ENCODE measurements around the gene MST1. TPM values are rescaled to one million over a fixed set of nuclear protein-coding genes. Genes with fewer than 3 reads are reported as not detected.

MST1 gene
- total RNA-seq, 2 experiments from 2014 or later = 12.5 to 24.2 TPM

DNA sequence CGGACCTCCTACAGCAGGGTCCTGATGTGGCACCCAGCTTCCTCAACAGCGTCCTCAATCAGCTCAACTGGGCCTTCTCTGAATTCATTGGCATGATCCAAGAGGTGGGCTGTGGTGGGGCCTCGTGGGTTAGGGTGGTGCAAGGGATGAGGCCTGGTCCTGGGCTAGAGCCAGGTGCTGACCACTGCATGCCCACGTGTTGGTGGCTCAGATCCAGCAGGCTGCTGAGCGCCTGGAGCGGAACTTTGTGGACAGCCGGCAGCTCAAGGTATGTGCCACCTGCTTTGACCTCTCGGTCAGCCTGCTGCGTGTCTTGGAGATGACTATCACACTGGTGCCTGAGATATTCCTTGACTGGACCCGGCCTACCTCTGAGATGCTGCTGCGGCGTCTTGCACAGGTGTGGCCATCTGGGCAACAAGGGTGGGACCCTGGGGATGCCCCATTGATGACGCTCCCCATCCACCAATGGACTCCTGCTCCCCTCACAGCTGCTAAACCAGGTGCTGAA lies 26.4 kb upstream of the MST1 start:
- DNase-seq (ENCODE audit: low spot score) = no peak
- intact Hi-C loops (cut with micrococcal nuclease; ENCODE audit: unreplicated experiment) = no loop called here
- H3K79me2 ChIP-seq (ENCODE audit: insufficient read depth, low read depth, low read length) = no peaks in the 10 kb centered on the region

DNA sequence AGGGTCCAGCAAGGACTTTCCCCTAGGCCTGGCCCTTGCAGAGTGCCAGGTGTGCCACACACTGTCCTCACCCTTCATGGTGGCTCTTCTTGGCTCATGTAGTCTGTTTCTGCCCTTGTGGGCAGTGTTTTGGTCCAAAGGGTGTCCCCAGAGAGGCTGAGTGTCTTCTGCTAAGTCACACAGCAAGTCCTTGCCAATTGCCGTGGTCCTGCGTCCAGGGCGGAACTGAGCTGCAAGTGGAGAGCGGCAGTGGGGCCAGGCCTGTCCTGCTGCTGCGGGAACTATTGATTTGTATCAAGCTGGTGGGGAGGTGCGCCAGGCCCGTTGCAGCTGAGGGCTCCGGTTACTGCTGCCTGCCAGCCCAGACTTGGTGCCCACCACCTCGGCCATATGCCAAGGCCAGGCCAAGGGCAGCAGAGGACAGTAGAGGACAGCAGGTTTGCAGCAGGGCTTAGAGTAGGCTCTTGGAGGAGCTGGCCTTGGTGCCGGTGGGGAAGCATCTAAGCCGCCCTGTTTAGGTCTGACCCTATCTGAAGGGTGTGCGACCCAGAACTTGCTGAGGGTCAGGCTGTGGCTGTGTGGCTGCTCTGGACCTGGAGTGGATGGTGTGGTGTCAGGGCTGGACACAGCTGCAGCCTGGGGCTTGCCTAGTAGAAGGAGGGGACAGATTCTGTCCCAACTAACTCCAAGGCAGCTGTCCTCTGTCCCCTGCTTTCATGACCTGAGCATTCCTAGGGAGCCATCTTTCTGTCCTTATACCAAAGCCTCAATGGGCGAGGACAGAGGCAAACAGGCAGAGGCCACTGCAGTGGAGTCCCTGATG lies 25.7 kb upstream of the MST1 start:
- intact Hi-C loops (cut with micrococcal nuclease; ENCODE audit: unreplicated experiment) = no loop called here
- TF ChIP-seq EZH2phosphoT487 (IDR thresholded peaks at IDR 0.05; ENCODE audit: borderline replicate concordance, low read depth, low read length) = no peak
- TF ChIP-seq, protein P1, sequence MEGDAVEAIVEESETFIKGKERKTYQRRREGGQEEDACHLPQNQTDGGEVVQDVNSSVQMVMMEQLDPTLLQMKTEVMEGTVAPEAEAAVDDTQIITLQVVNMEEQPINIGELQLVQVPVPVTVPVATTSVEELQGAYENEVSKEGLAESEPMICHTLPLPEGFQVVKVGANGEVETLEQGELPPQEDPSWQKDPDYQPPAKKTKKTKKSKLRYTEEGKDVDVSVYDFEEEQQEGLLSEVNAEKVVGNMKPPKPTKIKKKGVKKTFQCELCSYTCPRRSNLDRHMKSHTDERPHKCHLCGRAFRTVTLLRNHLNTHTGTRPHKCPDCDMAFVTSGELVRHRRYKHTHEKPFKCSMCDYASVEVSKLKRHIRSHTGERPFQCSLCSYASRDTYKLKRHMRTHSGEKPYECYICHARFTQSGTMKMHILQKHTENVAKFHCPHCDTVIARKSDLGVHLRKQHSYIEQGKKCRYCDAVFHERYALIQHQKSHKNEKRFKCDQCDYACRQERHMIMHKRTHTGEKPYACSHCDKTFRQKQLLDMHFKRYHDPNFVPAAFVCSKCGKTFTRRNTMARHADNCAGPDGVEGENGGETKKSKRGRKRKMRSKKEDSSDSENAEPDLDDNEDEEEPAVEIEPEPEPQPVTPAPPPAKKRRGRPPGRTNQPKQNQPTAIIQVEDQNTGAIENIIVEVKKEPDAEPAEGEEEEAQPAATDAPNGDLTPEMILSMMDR (conservative IDR thresholded peaks at IDR 0.05; ENCODE audit: low read length) = no peak
- CTCF ChIA-PET (ENCODE audit: unreplicated experiment) = no interaction called here

More for the DNA sequence above, 26.4 kb upstream of the MST1 start:
- peaks cover 33% of the 10 kb centered on the region for H3K36me3 ChIP-seq (ENCODE audit: insufficient read depth, low read length)
- POLR2A ChIA-PET = no interaction called here
- TF ChIP-seq, protein P1 (conservative IDR thresholded peaks at IDR 0.05; ENCODE audit: low read length) = no peak
- no peak for TF ChIP-seq EZH2phosphoT487 (IDR thresholded peaks at IDR 0.05; ENCODE audit: borderline replicate concordance, low read depth, low read length)
- BruUV-seq (replicated peaks) = no TSS peak
- H3K9me2 ChIP-seq (ENCODE audit: insufficient read depth, low read length) = no peaks in the 10 kb centered on the region
- no peak overlapping the region for H3K4me3 ChIP-seq (ENCODE audit: low read depth, low read length, poor library complexity, severe bottlenecking)
- H3K9me3 ChIP-seq (ENCODE audit: low read length) = no peaks in the 10 kb centered on the region
- no peaks in the 10 kb centered on the region for H4K20me1 ChIP-seq (ENCODE audit: insufficient read depth, low read length)
- H3K4me2 ChIP-seq (ENCODE audit: low read length) = no peak overlapping the region
- CTCF ChIA-PET (ENCODE audit: unreplicated experiment) = no interaction called here
- H2AFZ ChIP-seq (ENCODE audit: low read length) = no peak overlapping the region
- H3K4me1 ChIP-seq (ENCODE audit: insufficient read depth, low read length, poor library complexity, severe bottlenecking) = peaks cover 5% of the 10 kb centered on the region
- H3K27ac ChIP-seq (ENCODE audit: low read depth, low read length, poor library complexity, severe bottlenecking) = no peak overlapping the region

More for the DNA sequence above, 25.7 kb upstream of the MST1 start:
- no peak overlapping the region for H3K4me2 ChIP-seq (ENCODE audit: low read length)
- H4K20me1 ChIP-seq (ENCODE audit: insufficient read depth, low read length) = no peaks in the 10 kb centered on the region
- H3K36me3 ChIP-seq (ENCODE audit: insufficient read depth, low read length) = peaks cover 28% of the 10 kb centered on the region
- H2AFZ ChIP-seq (ENCODE audit: low read length) = no peak overlapping the region
- H3K4me1 ChIP-seq (ENCODE audit: insufficient read depth, low read length, poor library complexity, severe bottlenecking) = peaks cover 5% of the 10 kb centered on the region
- POLR2A ChIA-PET = no interaction called here
- H3K9me2 ChIP-seq (ENCODE audit: insufficient read depth, low read length) = no peaks in the 10 kb centered on the region
- H3K4me3 ChIP-seq (ENCODE audit: low read depth, low read length, poor library complexity, severe bottlenecking) = no peak overlapping the region
- no peaks in the 10 kb centered on the region for H3K79me2 ChIP-seq (ENCODE audit: insufficient read depth, low read depth, low read length)
- no peak for DNase-seq (ENCODE audit: low spot score)
- BruUV-seq (replicated peaks) = no TSS peak
- no peak overlapping the region for H3K27ac ChIP-seq (ENCODE audit: low read depth, low read length, poor library complexity, severe bottlenecking)
- no peaks in the 10 kb centered on the region for H3K9me3 ChIP-seq (ENCODE audit: low read length)

Measured in OCI-LY7 (cell line).